Fibroblast of the aortic adventitia (primary cell): ENCODE data around the gene CACNA1D. TPM values are rescaled to one million over a fixed set of nuclear protein-coding genes. Genes with fewer than 3 reads are reported as not detected.
A peak's percentile ranks its signal among the peaks of the same experiment; 100 is the strongest.
"Not testable (repeated sequence)": the region's sequence is repeated elsewhere in the genome, so short reads cannot be mapped to it uniquely, and the experiment has no call there.

ENCODE experiments used
- DNase-seq: peaks from one replicate; pipeline ENCODE4 v3.0.0-alpha.2; 2010; ENCODE audit warnings: low read depth
- H3K4me3 ChIP-seq: 2 replicates; pipeline ENCODE4 v1.5.1; 2011; ENCODE audit warnings: low read depth, mild to moderate bottlenecking, control low read depth, low read length, moderate library complexity
- total RNA-seq: library from RNA; depleted of rRNA; stranded (reverse); fragments of >200 nt; gene quantifications from 2 replicates; pipeline ENCODE4 v1.2.3, GENCODE V29; 2012; ENCODE audit warnings: low replicate concordance
- TF ChIP-seq, protein P1 (sequence below): IDR thresholded peaks from 2 replicates; pipeline ENCODE4 v1.5.1; 2011; ENCODE audit warnings: mild to moderate bottlenecking, low read length, control low read depth, inconsistent platforms; ENCODE audit not compliant: insufficient read depth

Gene CACNA1D
- total RNA-seq, 1 donor: 1.9 TPM

DNA sequence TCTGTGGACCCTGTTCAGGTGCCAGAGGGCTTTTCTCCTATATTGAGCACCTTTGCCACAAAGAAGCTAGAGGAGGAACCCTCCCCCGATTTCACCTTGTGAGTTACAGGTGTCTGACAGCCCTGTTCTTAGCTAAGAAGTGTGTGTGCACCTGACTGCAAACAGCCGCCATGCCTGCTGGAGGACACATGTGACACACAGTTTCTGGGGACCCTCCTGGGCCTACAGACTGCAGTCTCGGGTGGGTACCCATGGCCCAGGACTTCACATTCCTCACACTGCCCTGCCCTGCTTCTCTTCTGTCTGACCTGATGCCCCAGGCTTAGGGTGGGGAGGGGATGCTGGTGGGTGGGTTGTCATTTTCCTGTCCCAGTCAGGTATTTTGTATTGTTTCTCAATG is 140.6 kb downstream of the CACNA1D start:
- DNase-seq: no peak
- TF ChIP-seq, protein P1, sequence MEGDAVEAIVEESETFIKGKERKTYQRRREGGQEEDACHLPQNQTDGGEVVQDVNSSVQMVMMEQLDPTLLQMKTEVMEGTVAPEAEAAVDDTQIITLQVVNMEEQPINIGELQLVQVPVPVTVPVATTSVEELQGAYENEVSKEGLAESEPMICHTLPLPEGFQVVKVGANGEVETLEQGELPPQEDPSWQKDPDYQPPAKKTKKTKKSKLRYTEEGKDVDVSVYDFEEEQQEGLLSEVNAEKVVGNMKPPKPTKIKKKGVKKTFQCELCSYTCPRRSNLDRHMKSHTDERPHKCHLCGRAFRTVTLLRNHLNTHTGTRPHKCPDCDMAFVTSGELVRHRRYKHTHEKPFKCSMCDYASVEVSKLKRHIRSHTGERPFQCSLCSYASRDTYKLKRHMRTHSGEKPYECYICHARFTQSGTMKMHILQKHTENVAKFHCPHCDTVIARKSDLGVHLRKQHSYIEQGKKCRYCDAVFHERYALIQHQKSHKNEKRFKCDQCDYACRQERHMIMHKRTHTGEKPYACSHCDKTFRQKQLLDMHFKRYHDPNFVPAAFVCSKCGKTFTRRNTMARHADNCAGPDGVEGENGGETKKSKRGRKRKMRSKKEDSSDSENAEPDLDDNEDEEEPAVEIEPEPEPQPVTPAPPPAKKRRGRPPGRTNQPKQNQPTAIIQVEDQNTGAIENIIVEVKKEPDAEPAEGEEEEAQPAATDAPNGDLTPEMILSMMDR: no peak
- no peak overlapping the region for H3K4me3 ChIP-seq

- not testable (repeated sequence) for DNase-seq, H3K4me3 ChIP-seq
Observed at GRCh38 chr3:53638806-53639205, 144.4 kb downstream of the CACNA1D start.

DNA sequence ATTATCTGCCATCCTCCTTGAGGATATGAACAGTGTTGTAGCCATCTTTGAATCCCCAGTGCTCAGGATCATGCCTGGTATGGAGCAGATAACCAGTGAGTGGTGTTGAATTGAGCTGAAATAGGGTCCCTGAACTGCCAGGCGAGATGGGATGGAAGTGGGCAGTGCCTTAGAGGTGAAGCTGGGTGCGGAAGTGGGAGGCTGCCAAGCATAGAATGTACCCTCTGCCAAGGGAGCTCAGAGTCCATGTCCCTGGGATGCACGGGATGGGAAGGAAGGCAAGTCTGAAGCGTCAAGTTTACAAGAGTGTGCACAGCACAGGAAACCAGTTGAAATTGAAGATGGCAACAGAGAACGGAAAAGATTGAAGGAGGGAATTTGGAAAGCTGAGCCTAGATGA is 147.0 kb downstream of the CACNA1D start:
- TF ChIP-seq, protein P1: no peak
- DNase-seq: no peak
- H3K4me3 ChIP-seq: no peak overlapping the region

DNA sequence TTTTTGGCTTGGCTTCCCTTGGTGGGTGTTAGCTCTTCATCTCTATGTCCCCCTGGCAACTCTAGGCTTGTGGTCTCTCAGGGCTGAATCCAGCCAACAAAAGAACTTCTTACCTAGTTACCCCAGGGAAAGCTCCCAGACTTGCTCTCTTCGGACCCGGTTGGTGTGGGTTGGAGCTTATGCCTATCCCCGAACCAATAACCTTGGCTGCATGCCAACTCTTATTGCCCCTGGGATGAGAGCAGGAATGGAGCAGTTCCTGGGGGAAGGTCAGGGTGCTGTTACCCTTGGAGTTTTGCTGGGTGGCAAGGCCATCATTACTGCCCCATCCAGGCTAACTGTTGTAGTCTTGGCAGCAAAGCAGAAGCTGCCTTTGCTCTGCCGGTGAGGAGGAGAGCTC is 147.8 kb downstream of the CACNA1D start:
- no peak for DNase-seq
- no peak overlapping the region for H3K4me3 ChIP-seq
- TF ChIP-seq, protein P1: no peak

DNA sequence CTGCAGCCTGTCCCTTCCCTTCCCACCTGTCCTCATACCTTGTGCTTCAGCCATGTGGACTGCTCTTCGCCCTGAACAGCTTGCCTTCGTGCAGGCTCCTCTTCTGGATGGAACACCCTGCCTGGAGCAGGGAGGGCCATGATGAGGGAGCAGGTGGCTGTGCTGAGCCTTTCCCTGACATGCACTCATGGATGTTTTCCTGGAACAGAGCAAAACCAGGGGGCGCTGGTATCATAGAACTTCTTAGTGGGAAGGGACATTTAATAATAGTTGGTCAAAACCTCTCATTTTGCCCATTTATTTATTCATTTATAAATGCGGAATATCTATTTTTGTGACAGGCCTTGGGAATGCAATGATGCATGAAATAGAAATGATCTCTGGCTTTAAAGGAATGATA is 149.3 kb downstream of the CACNA1D start:
- DNase-seq: no peak
- TF ChIP-seq, protein P1: no peak

GRCh38 chr3:53645754-53646153 is 151.3 kb downstream of the CACNA1D start:
- TF ChIP-seq, protein P1: no peak
- peak; percentile 12 for DNase-seq
- no peak overlapping the region for H3K4me3 ChIP-seq

More for the DNA sequence above, 149.3 kb downstream of the CACNA1D start:
- H3K4me3 ChIP-seq: no peak overlapping the region

DNA sequence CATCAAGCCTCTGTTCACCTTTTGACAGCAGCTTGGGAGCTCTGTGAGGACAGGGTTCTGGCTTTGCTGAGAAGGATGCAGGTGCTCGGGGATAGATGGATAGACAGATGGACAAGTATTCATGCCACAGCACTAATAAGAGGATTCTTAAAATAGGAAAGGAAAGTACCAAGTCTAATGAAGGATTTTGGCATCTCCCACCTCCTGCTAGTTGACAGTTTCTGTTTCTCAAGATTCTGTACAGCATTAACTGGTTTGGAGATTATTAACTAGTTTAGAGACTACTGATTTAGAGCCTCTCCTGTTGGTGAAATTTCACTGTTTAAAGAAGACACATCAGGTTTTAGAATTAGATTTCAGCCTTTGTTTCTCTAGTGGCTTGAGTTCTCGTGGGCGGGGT is 152.3 kb downstream of the CACNA1D start:
- H3K4me3 ChIP-seq: no peak overlapping the region
- no peak for DNase-seq
- TF ChIP-seq, protein P1: no peak
